ENCODE results near the gene UGT3A2. TPM values are rescaled to one million over a fixed set of nuclear protein-coding genes. Genes with fewer than 3 reads are reported as not detected.

UGT3A2 gene
- total and polyA plus RNA-seq, 2 donors (not counting 1 experiment from before 2014, with no cell fraction given): not detected

GRCh38 chr5:36099748-36100147 lies 33.1 kb upstream of the UGT3A2 start:
- H3K9me3 ChIP-seq (ENCODE audit: control extremely low read depth in 1 of 3, control insufficient read depth in 2 of 3, insufficient read depth in 1 of 3, low read length in 2 of 3): no peaks in the 10 kb centered on the region
- no peaks in the 10 kb centered on the region for H4K20me1 ChIP-seq (ENCODE audit: control insufficient read depth, insufficient read depth, low read length, poor library complexity, severe bottlenecking)
- ATAC-seq (ENCODE audit: low read depth) (no peak), DNase-seq (no peak)
- no peak overlapping the region for H3K27ac ChIP-seq (ENCODE audit: low read length in 2 of 2)
- no peak overlapping the region for H3K9ac ChIP-seq (ENCODE audit: low read length)
- peaks cover 7 to 8% of the 10 kb centered on the region in 2 experiments for H3K36me3 ChIP-seq (replicated peaks in 1 of 2; ENCODE audit: control extremely low read depth in 1 of 2, control insufficient read depth in 1 of 2, extremely low read depth in 1 of 2, insufficient read depth in 2 of 2, low read length in 1 of 2)
- Mint-ChIP-seq H3K9me3 (ENCODE audit: insufficient read depth) (no peaks in the 10 kb centered on the region), H3K4me3 (no peak overlapping the region), H3K4me1 (no peaks in the 10 kb centered on the region), H3K27me3 (no peaks in the 10 kb centered on the region), H3K27ac (no peak overlapping the region)
- no peak overlapping the region for H3K4me2 ChIP-seq (replicated peaks; ENCODE audit: low read depth, low read length, poor library complexity, severe bottlenecking)
- intact Hi-C loops (cut with micrococcal nuclease): no loop called here
- H3K4me3 ChIP-seq (ENCODE audit: control extremely low read depth in 1 of 5, extremely low read depth in 1 of 5, insufficient read depth in 1 of 5, low read depth in 2 of 5, low read length in 4 of 5): no peak overlapping the region
- WGBS (ENCODE audit: insufficient coverage): 90% methylated on average over 2 of the region's 3 CpGs
- no peaks in the 10 kb centered on the region for H3K79me2 ChIP-seq (ENCODE audit: control insufficient read depth, insufficient read depth, low read length)
- ChIA-PET POLR2A (no interaction called here), CTCF (no interaction called here)
- no peak overlapping the region for H2AFZ ChIP-seq (ENCODE audit: insufficient read depth, low read depth, low read length, poor library complexity, severe bottlenecking)
- no peaks in the 10 kb centered on the region for H3K4me1 ChIP-seq (ENCODE audit: control insufficient read depth in 2 of 2, insufficient read depth in 2 of 2, low read length in 2 of 2)
- no peaks in the 10 kb centered on the region for H3K27me3 ChIP-seq (replicated peaks in 1 of 4; ENCODE audit: control extremely low read depth in 1 of 4, control insufficient read depth in 3 of 4, insufficient read depth in 4 of 4, low read length in 3 of 4)
- TF ChIP-seq CTCF (IDR thresholded peaks at IDR 0.05): no peak
- no peak for TF ChIP-seq EZH2 (IDR thresholded peaks at IDR 0.05; ENCODE audit: borderline replicate concordance, insufficient read depth, low read depth, low read length, poor library complexity, severe bottlenecking)

- Histone ChIP-seq H4K20me1 (ENCODE audit: control insufficient read depth, insufficient read depth, low read length, poor library complexity, severe bottlenecking) (no peaks in the 10 kb centered on the region), H3K4me2 (replicated peaks; ENCODE audit: low read depth, low read length, poor library complexity, severe bottlenecking) (no peak overlapping the region), H3K9ac (ENCODE audit: low read length) (no peak overlapping the region), H3K27me3 (replicated peaks in 1 of 4; ENCODE audit: control extremely low read depth in 1 of 4, control insufficient read depth in 3 of 4, insufficient read depth in 4 of 4, low read length in 3 of 4) (no peaks in the 10 kb centered on the region), H3K4me1 (ENCODE audit: control insufficient read depth in 2 of 2, insufficient read depth in 2 of 2, low read length in 2 of 2) (no peaks in the 10 kb centered on the region), H3K4me3 (ENCODE audit: control extremely low read depth in 1 of 5, extremely low read depth in 1 of 5, insufficient read depth in 1 of 5, low read depth in 2 of 5, low read length in 4 of 5) (no peak overlapping the region), H3K79me2 (ENCODE audit: control insufficient read depth, insufficient read depth, low read length) (no peaks in the 10 kb centered on the region), H2AFZ (ENCODE audit: insufficient read depth, low read depth, low read length, poor library complexity, severe bottlenecking) (no peak overlapping the region), H3K36me3 (replicated peaks in 1 of 2; ENCODE audit: control extremely low read depth in 1 of 2, control insufficient read depth in 1 of 2, extremely low read depth in 1 of 2, insufficient read depth in 2 of 2, low read length in 1 of 2) (peaks cover 0 to 1% of the 10 kb centered on the region in 2 experiments), H3K9me3 (ENCODE audit: control extremely low read depth in 1 of 3, control insufficient read depth in 2 of 3, insufficient read depth in 1 of 3, low read length in 2 of 3) (no peaks in the 10 kb centered on the region), H3K27ac (ENCODE audit: low read length in 2 of 2) (no peak overlapping the region)
- intact Hi-C loops (cut with micrococcal nuclease): no loop called here
- TF ChIP-seq EZH2 (IDR thresholded peaks at IDR 0.05; ENCODE audit: borderline replicate concordance, insufficient read depth, low read depth, low read length, poor library complexity, severe bottlenecking): no peak
- no peak for TF ChIP-seq CTCF (IDR thresholded peaks at IDR 0.05)
- ChIA-PET CTCF (no interaction called here), POLR2A (no interaction called here)
- H3K9me3 Mint-ChIP-seq (ENCODE audit: insufficient read depth): peaks cover 2% of the 10 kb centered on the region
- H3K27me3 Mint-ChIP-seq: no peaks in the 10 kb centered on the region
- no peak for DNase-seq
- H3K4me1 Mint-ChIP-seq: no peaks in the 10 kb centered on the region
- no peak overlapping the region for H3K4me3 Mint-ChIP-seq
- no peak overlapping the region for H3K27ac Mint-ChIP-seq
- ATAC-seq (ENCODE audit: low read depth): no peak
Measured at GRCh38 chr5:36096486-36096885, 29.8 kb upstream of the UGT3A2 start.

Measured in B cell (primary cell).